Upper lobe of left lung (tissue), 4 donors: ENCODE measurements around the gene TMEM108.

Experiments used
- EP300 ChIP-seq, 4 donors: sonication (generic); formaldehyde crosslinking; IDR thresholded peaks; one replicate each; pipeline ENCODE4 v1.5.1; 2017; ENCODE audit warnings: antibody characterized with exemption in 4 of 4, control low read depth in 2 of 4
- POLR2A ChIP-seq, 4 donors: fragments of 450-650 bp; IDR thresholded peaks; one replicate each; pipeline ENCODE4 v1.5.1; 2016 to 2017; ENCODE audit warnings: antibody characterized with exemption in 4 of 4, mild to moderate bottlenecking in 2 of 4
- POLR2AphosphoS5 ChIP-seq, 2 donors: sonication (generic); formaldehyde crosslinking; IDR thresholded peaks; one replicate each; pipeline ENCODE4 v1.5.1; 2017; ENCODE audit warnings: antibody characterized with exemption in 2 of 2
- TF ChIP-seq, protein P1 (sequence below), 6 experiments: fragments of 450-650 bp in 4 of 6; fragments of 200-600 bp in 2 of 6; sonication (generic) in 2 of 6; IDR thresholded peaks; one replicate each; pipeline ENCODE4 v1.5.1; 2016 to 2019; ENCODE audit warnings: antibody characterized with exemption in 6 of 6

DNA sequence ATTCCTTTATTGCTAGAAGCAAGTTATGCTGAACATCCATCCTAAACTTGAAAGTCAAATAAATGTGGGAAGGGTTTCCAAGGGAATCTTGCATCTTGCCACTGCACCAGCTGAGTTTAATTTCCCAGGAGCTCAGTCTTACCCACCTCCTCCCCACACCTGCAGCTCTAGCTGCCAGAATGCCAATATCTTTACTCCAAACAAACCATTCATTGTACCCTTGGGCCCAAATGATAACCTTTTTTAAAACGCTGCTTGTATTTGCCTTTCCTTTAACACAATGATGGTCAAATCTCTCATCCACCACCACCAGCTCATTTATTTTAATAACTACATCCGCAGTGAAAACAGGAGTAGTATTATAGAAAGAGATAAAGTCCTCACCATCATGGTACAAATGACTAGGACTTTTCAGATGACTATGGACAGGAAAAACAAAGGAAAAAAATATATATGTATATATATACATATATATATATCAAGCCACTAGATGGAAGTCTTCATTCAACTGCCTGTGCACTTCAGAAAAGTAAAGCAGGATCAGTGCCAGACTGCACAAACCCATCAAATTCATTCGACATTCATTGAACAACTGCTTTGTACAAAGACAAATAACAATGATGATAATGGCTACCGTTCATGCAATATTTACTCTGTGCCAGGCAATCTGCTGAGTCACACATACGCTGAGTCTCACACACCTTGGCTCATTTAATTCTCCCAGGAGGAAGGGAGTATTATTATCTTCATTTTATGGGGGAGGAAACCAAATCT, 405.6 kb downstream of the TMEM108 start:
- TF ChIP-seq, protein P1, sequence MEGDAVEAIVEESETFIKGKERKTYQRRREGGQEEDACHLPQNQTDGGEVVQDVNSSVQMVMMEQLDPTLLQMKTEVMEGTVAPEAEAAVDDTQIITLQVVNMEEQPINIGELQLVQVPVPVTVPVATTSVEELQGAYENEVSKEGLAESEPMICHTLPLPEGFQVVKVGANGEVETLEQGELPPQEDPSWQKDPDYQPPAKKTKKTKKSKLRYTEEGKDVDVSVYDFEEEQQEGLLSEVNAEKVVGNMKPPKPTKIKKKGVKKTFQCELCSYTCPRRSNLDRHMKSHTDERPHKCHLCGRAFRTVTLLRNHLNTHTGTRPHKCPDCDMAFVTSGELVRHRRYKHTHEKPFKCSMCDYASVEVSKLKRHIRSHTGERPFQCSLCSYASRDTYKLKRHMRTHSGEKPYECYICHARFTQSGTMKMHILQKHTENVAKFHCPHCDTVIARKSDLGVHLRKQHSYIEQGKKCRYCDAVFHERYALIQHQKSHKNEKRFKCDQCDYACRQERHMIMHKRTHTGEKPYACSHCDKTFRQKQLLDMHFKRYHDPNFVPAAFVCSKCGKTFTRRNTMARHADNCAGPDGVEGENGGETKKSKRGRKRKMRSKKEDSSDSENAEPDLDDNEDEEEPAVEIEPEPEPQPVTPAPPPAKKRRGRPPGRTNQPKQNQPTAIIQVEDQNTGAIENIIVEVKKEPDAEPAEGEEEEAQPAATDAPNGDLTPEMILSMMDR (IDR thresholded peaks at IDR 0.05) = no peak
- TF ChIP-seq POLR2A (IDR thresholded peaks at IDR 0.05) (no peak), POLR2AphosphoS5 (IDR thresholded peaks at IDR 0.05) (no peak), EP300 (IDR thresholded peaks at IDR 0.05) (no peak)
